Mesenteric fat pad (tissue), 1 donor: Measurements from ENCODE around the gene CEP164. TPM values are rescaled to one million over a fixed set of nuclear protein-coding genes. Genes with fewer than 3 reads are reported as not detected.

ENCODE experiments used
- DNase-seq: peaks from one replicate; pipeline ENCODE4 v3.0.0-alpha.2; 2020; ENCODE audit warnings: low spot score
- total RNA-seq: library from RNA; stranded (reverse); fragmentation: NEBNext Ultra II Directional; extraction: Animal tissue kit (Norgen Biotek cat#: 25700); gene quantifications from one replicate; pipeline ENCODE4 v1.2.1, GENCODE V29; 2021
- donor health status: DM: yes; HTN: yes; CAD: no.

Gene CEP164
- total RNA-seq, 1 donor from 2014 or later, result 19.2 TPM

GRCh38 chr11:117417856-117418255 lies 90.2 kb downstream of the CEP164 start:
- peak; percentile 82 for DNase-seq

- DNase-seq, result peak; percentile 69
Observed at GRCh38 chr11:117418737-117419481, 91.3 kb downstream of the CEP164 start.

GRCh38 chr11:117419482-117420142 lies 92.0 kb downstream of the CEP164 start:
- DNase-seq, result peak; percentile 59

- peak; percentile 88 for DNase-seq
Observed at GRCh38 chr11:117420143-117420485, 92.5 kb downstream of the CEP164 start.

GRCh38 chr11:117420598-117420997 lies 92.9 kb downstream of the CEP164 start:
- peak; percentile 59 for DNase-seq

GRCh38 chr11:117421041-117421440 lies 93.4 kb downstream of the CEP164 start:
- DNase-seq, result peak; percentile 47

GRCh38 chr11:117421476-117421875 lies 93.8 kb downstream of the CEP164 start:
- peak; percentile 35 for DNase-seq

GRCh38 chr11:117423046-117423575 lies 95.5 kb downstream of the CEP164 start:
- DNase-seq, result peak; percentile 43

GRCh38 chr11:117424781-117425180 lies 97.1 kb downstream of the CEP164 start:
- peak; percentile 39 for DNase-seq

GRCh38 chr11:117425679-117426296 lies 98.1 kb downstream of the CEP164 start:
- DNase-seq, result no peak

- no peak for DNase-seq
Observed at GRCh38 chr11:117426297-117426685, 98.6 kb downstream of the CEP164 start.

- DNase-seq, result no peak
Observed at GRCh38 chr11:117426941-117427340, 99.3 kb downstream of the CEP164 start.

- no peak for DNase-seq
Observed at GRCh38 chr11:117427356-117427874, 99.8 kb downstream of the CEP164 start.

- DNase-seq, result no peak
Observed at GRCh38 chr11:117428186-117428855, 100.7 kb downstream of the CEP164 start.

- no peak for DNase-seq
Observed at GRCh38 chr11:117428856-117429229, 101.2 kb downstream of the CEP164 start.

- no peak for DNase-seq
Observed at GRCh38 chr11:117430293-117430955, 102.8 kb downstream of the CEP164 start.

- DNase-seq, result no peak
Observed at GRCh38 chr11:117431436-117431835, 103.8 kb downstream of the CEP164 start.

GRCh38 chr11:117433717-117434116 lies 106.1 kb downstream of the CEP164 start:
- DNase-seq, result no peak

- DNase-seq, result no peak
Observed at GRCh38 chr11:117434481-117434880, 106.8 kb downstream of the CEP164 start.

- no peak for DNase-seq
Observed at GRCh38 chr11:117435326-117435725, 107.7 kb downstream of the CEP164 start.
